ENCODE data around the gene AMHR2. TPM values are rescaled to one million over a fixed set of nuclear protein-coding genes. Genes with fewer than 3 reads are reported as not detected.

The AMHR2 gene
- total and polyA plus RNA-seq, 2 donors (not counting 1 experiment from before 2014, with no cell fraction given): not detected

DNA sequence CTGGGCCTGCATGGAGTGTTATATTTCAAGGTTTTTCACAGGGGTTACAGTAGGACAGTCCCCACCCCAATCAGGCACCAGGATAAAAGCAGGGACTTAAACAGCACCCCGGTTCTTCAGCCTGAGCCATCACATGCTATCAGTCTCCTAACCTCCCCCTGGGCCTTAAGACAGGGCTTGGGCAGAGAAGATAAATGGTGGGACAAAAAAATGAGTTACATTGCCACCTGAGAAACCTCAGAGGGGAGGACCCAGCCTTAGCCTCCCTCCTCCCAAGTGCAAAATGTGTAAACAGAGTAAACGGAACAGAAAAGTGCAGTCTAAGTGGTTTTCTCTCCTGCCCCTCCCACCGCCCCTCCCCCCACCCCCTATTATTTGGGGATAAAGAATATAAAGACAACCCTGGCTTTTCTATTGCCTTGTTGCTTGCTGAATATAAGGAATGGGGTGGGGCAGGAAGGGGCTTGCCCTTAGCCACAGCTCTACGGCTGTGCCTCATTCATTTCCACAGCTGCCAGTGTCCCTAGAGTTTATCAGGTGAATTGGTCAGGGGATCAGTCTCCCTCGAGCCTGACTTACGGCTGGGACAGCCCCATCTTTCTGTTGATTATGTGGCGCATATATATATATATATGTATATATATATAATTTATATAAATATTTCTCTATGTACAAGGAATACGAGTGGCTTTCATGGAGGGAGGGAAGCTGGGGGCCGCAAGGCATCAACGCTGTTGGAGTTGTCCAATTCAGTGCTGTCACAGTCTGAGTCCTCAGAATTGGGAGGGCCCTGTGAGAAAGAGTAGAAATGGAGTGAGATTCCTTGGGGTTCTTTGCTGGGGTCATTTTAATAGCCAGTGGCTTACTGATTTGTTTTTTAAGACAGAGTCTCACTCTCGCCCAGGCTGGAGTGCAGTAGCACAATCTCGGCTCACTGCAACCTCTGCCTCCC is 57.1 kb downstream of the AMHR2 start:
- Histone ChIP-seq H3K27ac (ENCODE audit: low read length in 2 of 2) (no peak overlapping the region), H3K27me3 (replicated peaks in 1 of 4; ENCODE audit: control extremely low read depth in 1 of 4, control insufficient read depth in 3 of 4, insufficient read depth in 4 of 4, low read length in 3 of 4) (no peaks in the 10 kb centered on the region), H3K79me2 (ENCODE audit: control insufficient read depth, insufficient read depth, low read length) (peaks cover 3% of the 10 kb centered on the region), H3K36me3 (replicated peaks in 1 of 2; ENCODE audit: control extremely low read depth in 1 of 2, control insufficient read depth in 1 of 2, extremely low read depth in 1 of 2, insufficient read depth in 2 of 2, low read length in 1 of 2) (peaks cover 0 to 67% of the 10 kb centered on the region in 2 experiments), H3K9me3 (ENCODE audit: control extremely low read depth in 1 of 3, control insufficient read depth in 2 of 3, insufficient read depth in 1 of 3, low read length in 2 of 3) (no peaks in the 10 kb centered on the region), H3K4me2 (replicated peaks; ENCODE audit: low read depth, low read length, poor library complexity, severe bottlenecking) (no peak overlapping the region), H4K20me1 (ENCODE audit: control insufficient read depth, insufficient read depth, low read length, poor library complexity, severe bottlenecking) (peaks cover 70% of the 10 kb centered on the region), H3K9ac (ENCODE audit: low read length) (no peak overlapping the region), H3K4me3 (ENCODE audit: control extremely low read depth in 1 of 5, extremely low read depth in 1 of 5, insufficient read depth in 1 of 5, low read depth in 2 of 5, low read length in 4 of 5) (no peak overlapping the region), H2AFZ (ENCODE audit: insufficient read depth, low read depth, low read length, poor library complexity, severe bottlenecking) (no peak overlapping the region), H3K4me1 (ENCODE audit: control insufficient read depth in 2 of 2, insufficient read depth in 2 of 2, low read length in 2 of 2) (no peaks in the 10 kb centered on the region)
- POLR2A ChIA-PET: interaction anchor here (0.6 to 1.3 kb wide), 2 partner anchors 20 to 181 kb away, joined by 3 read pairs; partner anchors contain the start of gene TARBP2
- WGBS (ENCODE audit: insufficient coverage): 100% methylated on average over 6 of the region's 12 CpGs
- no peak overlapping the region for H3K4me3 Mint-ChIP-seq
- DNase-seq (no peak), ATAC-seq (ENCODE audit: low read depth) (no peak)
- peaks cover 4% of the 10 kb centered on the region for H3K4me1 Mint-ChIP-seq
- TF ChIP-seq, protein P1, sequence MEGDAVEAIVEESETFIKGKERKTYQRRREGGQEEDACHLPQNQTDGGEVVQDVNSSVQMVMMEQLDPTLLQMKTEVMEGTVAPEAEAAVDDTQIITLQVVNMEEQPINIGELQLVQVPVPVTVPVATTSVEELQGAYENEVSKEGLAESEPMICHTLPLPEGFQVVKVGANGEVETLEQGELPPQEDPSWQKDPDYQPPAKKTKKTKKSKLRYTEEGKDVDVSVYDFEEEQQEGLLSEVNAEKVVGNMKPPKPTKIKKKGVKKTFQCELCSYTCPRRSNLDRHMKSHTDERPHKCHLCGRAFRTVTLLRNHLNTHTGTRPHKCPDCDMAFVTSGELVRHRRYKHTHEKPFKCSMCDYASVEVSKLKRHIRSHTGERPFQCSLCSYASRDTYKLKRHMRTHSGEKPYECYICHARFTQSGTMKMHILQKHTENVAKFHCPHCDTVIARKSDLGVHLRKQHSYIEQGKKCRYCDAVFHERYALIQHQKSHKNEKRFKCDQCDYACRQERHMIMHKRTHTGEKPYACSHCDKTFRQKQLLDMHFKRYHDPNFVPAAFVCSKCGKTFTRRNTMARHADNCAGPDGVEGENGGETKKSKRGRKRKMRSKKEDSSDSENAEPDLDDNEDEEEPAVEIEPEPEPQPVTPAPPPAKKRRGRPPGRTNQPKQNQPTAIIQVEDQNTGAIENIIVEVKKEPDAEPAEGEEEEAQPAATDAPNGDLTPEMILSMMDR (IDR thresholded peaks at IDR 0.05): no peak
- no peak for TF ChIP-seq EZH2 (IDR thresholded peaks at IDR 0.05; ENCODE audit: borderline replicate concordance, insufficient read depth, low read depth, low read length, poor library complexity, severe bottlenecking)
- no peak overlapping the region for H3K27ac Mint-ChIP-seq
- no peaks in the 10 kb centered on the region for H3K9me3 Mint-ChIP-seq (ENCODE audit: insufficient read depth)
- intact Hi-C loops (cut with micrococcal nuclease): no loop called here
- CTCF ChIA-PET: interaction anchor here (0.7 to 3.6 kb wide), 5 partner anchors 11 to 157 kb away, joined by 3 to 29 read pairs (median 4); no protein-coding TSS in a partner anchor
- H3K27me3 Mint-ChIP-seq: no peaks in the 10 kb centered on the region

Other genes with a start within 250 kb of the AMHR2 start
- 117 and 131 TPM in 2 replicates for gene ZNF740, start 243.1 kb upstream of the AMHR2 start, total RNA-seq
- 27.4 and 35.9 TPM in 2 replicates for gene ZNF740, start 243.1 kb upstream of the AMHR2 start, polyA plus RNA-seq
- gene CSAD, start 242.9 kb upstream of the AMHR2 start, total RNA-seq: 56.3 and 57.0 TPM in 2 replicates
- gene CSAD, start 242.9 kb upstream of the AMHR2 start, polyA plus RNA-seq: 64.6 and 91.2 TPM in 2 replicates
- gene ITGB7, start 216.6 kb upstream of the AMHR2 start, total RNA-seq: 190 and 199 TPM in 2 replicates
- gene ITGB7, start 216.6 kb upstream of the AMHR2 start, polyA plus RNA-seq: 216 and 265 TPM in 2 replicates
- gene RARG, start 191.6 kb upstream of the AMHR2 start, total RNA-seq: 15.0 and 16.7 TPM in 2 replicates
- 6.7 and 8.8 TPM in 2 replicates for gene RARG, start 191.6 kb upstream of the AMHR2 start, polyA plus RNA-seq
- 1.7 and 2.4 TPM in 2 replicates for gene ESPL1, start 155.6 kb upstream of the AMHR2 start, total RNA-seq
- 0.88 and 1.1 TPM in 2 replicates for gene ESPL1, start 155.6 kb upstream of the AMHR2 start, polyA plus RNA-seq
- 627 and 654 TPM in 2 replicates for gene PFDN5, start 128.3 kb upstream of the AMHR2 start, total RNA-seq
- 1,319 and 1,584 TPM in 2 replicates for gene PFDN5, start 128.3 kb upstream of the AMHR2 start, polyA plus RNA-seq
- gene MYG1, start 124.2 kb upstream of the AMHR2 start, total RNA-seq: 48.4 and 59.3 TPM in 2 replicates
- gene MYG1, start 124.2 kb upstream of the AMHR2 start, polyA plus RNA-seq: 34.7 and 46.4 TPM in 2 replicates
- gene AAAS, start 102.2 kb upstream of the AMHR2 start, total RNA-seq: 65.1 and 68.4 TPM in 2 replicates
- gene AAAS, start 102.2 kb upstream of the AMHR2 start, polyA plus RNA-seq: 88.1 and 97.1 TPM in 2 replicates
- not detected in 2 replicates for gene SP7, start 87.5 kb upstream of the AMHR2 start, total RNA-seq
- 0.30 and 0.34 TPM in 2 replicates for gene SP7, start 87.5 kb upstream of the AMHR2 start, polyA plus RNA-seq
- gene SP1, start 43.7 kb upstream of the AMHR2 start, total RNA-seq: 129 and 131 TPM in 2 replicates
- gene SP1, start 43.7 kb upstream of the AMHR2 start, polyA plus RNA-seq: 26.0 and 30.1 TPM in 2 replicates
- gene PRR13, start 17.9 kb downstream of the AMHR2 start, total RNA-seq: 200 and 213 TPM in 2 replicates
- 84.6 and 108 TPM in 2 replicates for gene PRR13, start 17.9 kb downstream of the AMHR2 start, polyA plus RNA-seq
- 916 and 944 TPM in 2 replicates for gene PCBP2, start 28.2 kb downstream of the AMHR2 start, total RNA-seq
- gene PCBP2, start 28.2 kb downstream of the AMHR2 start, polyA plus RNA-seq: 492 and 630 TPM in 2 replicates
- 15.0 and 15.1 TPM in 2 replicates for gene MAP3K12, start 75.6 kb downstream of the AMHR2 start, total RNA-seq
- gene MAP3K12, start 75.6 kb downstream of the AMHR2 start, polyA plus RNA-seq: 17.0 and 20.5 TPM in 2 replicates
- 36.3 and 41.6 TPM in 2 replicates for gene TARBP2, start 77.4 kb downstream of the AMHR2 start, total RNA-seq
- 47.2 and 65.5 TPM in 2 replicates for gene TARBP2, start 77.4 kb downstream of the AMHR2 start, polyA plus RNA-seq
- not detected in 2 replicates for gene NPFF, start 83.6 kb downstream of the AMHR2 start, total RNA-seq
- gene NPFF, start 83.6 kb downstream of the AMHR2 start, polyA plus RNA-seq: 0.34 TPM in 1 of 2 replicates, not detected in the other
- gene ATF7, start 202.5 kb downstream of the AMHR2 start, total RNA-seq: 42.2 and 42.9 TPM in 2 replicates
- gene ATF7, start 202.5 kb downstream of the AMHR2 start, polyA plus RNA-seq: 15.6 and 15.7 TPM in 2 replicates